ENCODE data around the gene FBRS. TPM values are rescaled to one million over a fixed set of nuclear protein-coding genes. Genes with fewer than 3 reads are reported as not detected.
A peak's percentile ranks its signal among the peaks of the same experiment; 100 is the strongest.
"Not testable (repeated sequence)": the region's sequence is repeated elsewhere in the genome, so short reads cannot be mapped to it uniquely, and the experiment has no call there.

FBRS gene
- total RNA-seq, 2 experiments from 2014 or later: 92.8 to 94.5 TPM

DNA sequence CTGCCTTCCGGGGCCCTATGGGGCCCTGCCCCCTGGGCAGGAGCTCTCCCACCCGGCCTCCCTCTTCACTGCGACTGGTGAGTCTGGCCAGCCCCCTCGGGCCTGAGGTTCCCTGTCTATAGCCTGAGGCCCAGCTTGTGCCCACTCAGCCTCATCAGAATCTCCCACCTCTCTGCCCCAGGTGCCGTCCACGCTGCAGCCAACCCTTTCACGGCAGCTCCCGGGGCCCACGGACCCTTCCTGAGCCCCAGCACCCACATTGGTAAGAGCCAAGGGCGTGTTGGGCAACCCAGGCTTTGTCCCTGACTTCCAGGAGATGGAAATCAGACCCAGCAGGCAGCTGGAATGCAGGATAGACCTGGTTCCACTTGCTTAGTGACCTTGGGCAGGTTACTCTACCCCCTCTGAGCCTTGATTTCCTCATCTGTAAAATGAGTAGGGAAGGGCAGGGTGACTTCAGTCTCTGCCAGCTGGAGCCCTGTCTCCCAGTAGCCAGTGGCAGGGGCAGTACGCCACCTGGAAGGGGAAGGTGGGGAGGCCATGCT lies 9.2 kb downstream of the FBRS start:
- Mint-ChIP-seq H3K27ac (peak overlapping the region; percentile 65), H3K9me3 (no peaks in the 10 kb centered on the region), H3K4me3 (no peak overlapping the region), H3K4me1 (peaks cover 20% of the 10 kb centered on the region), H3K36me3 (peaks cover 39% of the 10 kb centered on the region), H3K27me3 (no peaks in the 10 kb centered on the region)
- no peak for DNase-seq

DNA sequence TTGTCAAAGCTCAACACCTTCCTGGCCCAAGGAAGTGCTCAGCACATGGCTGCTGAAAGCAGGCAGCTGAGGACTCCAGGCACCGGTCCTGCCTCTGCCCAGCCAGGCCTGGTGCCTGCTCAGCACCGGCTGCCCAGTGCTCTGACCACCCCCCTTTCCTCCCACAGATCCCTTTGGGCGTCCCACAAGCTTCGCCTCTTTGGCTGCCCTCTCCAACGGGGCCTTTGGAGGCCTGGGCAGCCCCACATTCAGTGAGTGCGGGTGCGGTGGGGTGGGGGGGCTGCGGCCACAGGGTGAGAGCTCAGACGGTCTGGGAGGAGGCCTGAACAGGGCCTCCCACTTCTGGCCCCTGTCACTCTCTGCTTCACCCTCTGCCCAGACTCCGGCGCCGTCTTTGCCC lies 10.2 kb downstream of the FBRS start:
- Mint-ChIP-seq H3K27ac (peak overlapping the region; percentile 42), H3K4me3 (no peak overlapping the region), H3K36me3 (peaks cover 29% of the 10 kb centered on the region), H3K4me1 (peaks cover 11% of the 10 kb centered on the region), H3K9me3 (no peaks in the 10 kb centered on the region), H3K27me3 (no peaks in the 10 kb centered on the region)
- no peak for DNase-seq

- Mint-ChIP-seq H3K4me3 (no peak overlapping the region), H3K4me1 (peaks cover 5% of the 10 kb centered on the region), H3K9me3 (no peaks in the 10 kb centered on the region), H3K27ac (no peak overlapping the region), H3K27me3 (no peaks in the 10 kb centered on the region), H3K36me3 (peaks cover 24% of the 10 kb centered on the region)
- DNase-seq: no peak
These were observed 11.0 kb downstream of the FBRS start for GRCh38 chr16:30669026-30669902.

GRCh38 chr16:30669903-30670824 lies 11.9 kb downstream of the FBRS start:
- H3K27ac Mint-ChIP-seq: no peak overlapping the region
- H3K36me3 Mint-ChIP-seq: peaks cover 18% of the 10 kb centered on the region
- peaks cover 5% of the 10 kb centered on the region for H3K4me1 Mint-ChIP-seq
- no peaks in the 10 kb centered on the region for H3K9me3 Mint-ChIP-seq
- H3K4me3 Mint-ChIP-seq: no peak overlapping the region
- no peaks in the 10 kb centered on the region for H3K27me3 Mint-ChIP-seq
- no peak for DNase-seq

GRCh38 chr16:30675143-30675542 lies 16.9 kb downstream of the FBRS start:
- H3K9me3 Mint-ChIP-seq: no peaks in the 10 kb centered on the region
- H3K4me3 Mint-ChIP-seq: no peak overlapping the region

GRCh38 chr16:30677931-30678585 lies 19.8 kb downstream of the FBRS start:
- H3K4me3 Mint-ChIP-seq: no peak overlapping the region
- no peaks in the 10 kb centered on the region for H3K27me3 Mint-ChIP-seq
- H3K27ac Mint-ChIP-seq: no peak overlapping the region
- H3K4me1 Mint-ChIP-seq: peaks cover 4% of the 10 kb centered on the region
- no peaks in the 10 kb centered on the region for H3K36me3 Mint-ChIP-seq
- DNase-seq: no peak
- no peaks in the 10 kb centered on the region for H3K9me3 Mint-ChIP-seq

More at GRCh38 chr16:30675143-30675542, 16.9 kb downstream of the FBRS start:
- Mint-ChIP-seq H3K36me3 (peaks cover 3% of the 10 kb centered on the region), H3K4me1 (peaks cover 4% of the 10 kb centered on the region), H3K27me3 (no peaks in the 10 kb centered on the region), H3K27ac (no peak overlapping the region)
- no peak for DNase-seq

GRCh38 chr16:30678586-30678970 lies 20.3 kb downstream of the FBRS start:
- Mint-ChIP-seq H3K4me1 (peaks cover 4% of the 10 kb centered on the region), H3K27ac (no peak overlapping the region), H3K9me3 (no peaks in the 10 kb centered on the region), H3K27me3 (no peaks in the 10 kb centered on the region), H3K36me3 (no peaks in the 10 kb centered on the region), H3K4me3 (no peak overlapping the region)
- DNase-seq: no peak

- peaks cover 4% of the 10 kb centered on the region for H3K4me1 Mint-ChIP-seq
- no peaks in the 10 kb centered on the region for H3K9me3 Mint-ChIP-seq
- no peaks in the 10 kb centered on the region for H3K27me3 Mint-ChIP-seq
- no peak for DNase-seq
- no peak overlapping the region for H3K27ac Mint-ChIP-seq
- no peak overlapping the region for H3K4me3 Mint-ChIP-seq
- H3K36me3 Mint-ChIP-seq: no peaks in the 10 kb centered on the region
These were observed 22.1 kb downstream of the FBRS start for GRCh38 chr16:30680326-30680725.

GRCh38 chr16:30688701-30689100 lies 30.5 kb downstream of the FBRS start:
- Mint-ChIP-seq H3K4me3 (no peak overlapping the region), H3K27ac (no peak overlapping the region), H3K27me3 (no peaks in the 10 kb centered on the region), H3K36me3 (no peaks in the 10 kb centered on the region), H3K4me1 (peaks cover 4% of the 10 kb centered on the region), H3K9me3 (no peaks in the 10 kb centered on the region)
- DNase-seq: no peak

GRCh38 chr16:30691907-30692306 lies 33.7 kb downstream of the FBRS start:
- Mint-ChIP-seq H3K4me1 (peaks cover 6% of the 10 kb centered on the region), H3K9me3 (no peaks in the 10 kb centered on the region), H3K4me3 (no peak overlapping the region), H3K27ac (no peak overlapping the region), H3K27me3 (no peaks in the 10 kb centered on the region), H3K36me3 (no peaks in the 10 kb centered on the region)
- DNase-seq: no peak

GRCh38 chr16:30692396-30693064 lies 34.3 kb downstream of the FBRS start:
- DNase-seq: no peak

DNA sequence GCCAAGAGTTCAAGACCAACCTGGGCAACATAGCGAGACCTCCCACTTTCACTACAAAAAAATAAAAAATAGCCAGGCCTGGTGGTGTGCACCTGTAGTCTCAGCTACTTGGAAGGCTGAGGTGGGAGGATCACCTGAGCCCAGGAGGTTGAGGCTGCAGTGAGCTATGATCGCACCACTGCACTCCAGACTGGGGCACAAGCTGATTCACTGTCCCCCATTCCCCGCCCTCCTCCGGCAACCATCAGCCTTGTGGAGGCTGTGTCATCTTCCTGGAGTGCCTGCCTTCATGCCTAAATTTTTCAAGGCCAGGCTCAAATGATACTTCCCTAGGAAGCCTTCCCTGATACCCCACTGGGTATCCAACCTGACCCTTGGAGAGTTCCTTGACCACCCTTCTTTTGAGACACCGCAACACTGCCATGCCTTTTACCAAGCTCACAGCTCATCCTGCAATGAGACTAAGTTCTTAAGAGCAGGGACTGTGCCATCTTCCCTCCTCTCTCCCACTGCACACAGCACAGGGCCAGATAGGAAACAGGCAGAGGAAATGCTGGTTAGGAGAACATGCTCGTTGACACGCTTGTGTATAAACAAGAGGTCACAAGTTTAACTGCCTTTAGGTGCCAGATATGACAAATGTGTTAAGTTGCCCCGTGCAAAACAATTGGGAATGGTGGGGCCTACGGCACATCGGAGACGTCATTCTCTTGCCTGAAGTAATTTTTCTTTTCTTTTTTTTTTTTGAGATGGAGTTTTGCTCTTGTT lies 36.9 kb downstream of the FBRS start:
- H3K4me3 Mint-ChIP-seq: no peak overlapping the region
- no peak overlapping the region for H3K27ac Mint-ChIP-seq
- H3K4me1 Mint-ChIP-seq: peaks cover 20% of the 10 kb centered on the region
- no peak for DNase-seq
- no peaks in the 10 kb centered on the region for H3K9me3 Mint-ChIP-seq
- H3K27me3 Mint-ChIP-seq: no peaks in the 10 kb centered on the region
- peaks cover 11% of the 10 kb centered on the region for H3K36me3 Mint-ChIP-seq

More at GRCh38 chr16:30692396-30693064, 34.3 kb downstream of the FBRS start:
- peaks cover 11% of the 10 kb centered on the region for H3K4me1 Mint-ChIP-seq
- no peaks in the 10 kb centered on the region for H3K27me3 Mint-ChIP-seq
- no peak overlapping the region for H3K27ac Mint-ChIP-seq
- H3K4me3 Mint-ChIP-seq: no peak overlapping the region
- no peaks in the 10 kb centered on the region for H3K36me3 Mint-ChIP-seq
- no peaks in the 10 kb centered on the region for H3K9me3 Mint-ChIP-seq

- not testable (repeated sequence) for H3K9me3 Mint-ChIP-seq, H3K27ac Mint-ChIP-seq, H3K27me3 Mint-ChIP-seq, H3K4me3 Mint-ChIP-seq, DNase-seq
- Mint-ChIP-seq H3K4me1 (peaks cover 26% of the 10 kb centered on the region), H3K36me3 (peaks cover 15% of the 10 kb centered on the region)
These were observed 38.4 kb downstream of the FBRS start for GRCh38 chr16:30696646-30697045.
